Osteoblast (primary cell): ENCODE results near the gene RNF113B. TPM values are rescaled to one million over a fixed set of nuclear protein-coding genes. Genes with fewer than 3 reads are reported as not detected.

ENCODE experiments used
- DNase-seq: peaks from one replicate; pipeline ENCODE4 v3.0.0; 2011; ENCODE audit warnings: low spot score, mixed read lengths; ENCODE audit not compliant: insufficient read length; ENCODE audit errors: missing footprints
- H2AFZ ChIP-seq: 2 replicates; pipeline ENCODE4 v1.6.0; 2011; ENCODE audit warnings: mild to moderate bottlenecking, low read length
- H3K27ac ChIP-seq: 2 replicates; pipeline ENCODE4 v1.5.1; 2011; ENCODE audit warnings: mild to moderate bottlenecking, low read depth, low read length, moderate library complexity
- H3K27me3 ChIP-seq: 2 replicates; pipeline ENCODE4 v1.6.0; 2012; ENCODE audit warnings: mild to moderate bottlenecking, control low read depth, inconsistent platforms, low read length, moderate library complexity; ENCODE audit not compliant: insufficient read depth
- H3K36me3 ChIP-seq: 2 replicates; pipeline ENCODE4 v1.5.1; 2011; ENCODE audit warnings: mild to moderate bottlenecking, low read length, control low read depth, moderate library complexity; ENCODE audit not compliant: insufficient read depth
- H3K4me1 ChIP-seq: 2 replicates; pipeline ENCODE4 v1.5.1; 2011; ENCODE audit warnings: mild to moderate bottlenecking, low read length, control low read depth, moderate library complexity; ENCODE audit not compliant: insufficient read depth
- H3K4me2 ChIP-seq: 2 replicates; pipeline ENCODE4 v1.6.0; 2011; ENCODE audit warnings: mild to moderate bottlenecking, low read length; ENCODE audit not compliant: insufficient read depth
- H3K4me3 ChIP-seq: fragments of 200-600 bp; sonication (generic); 3 replicates; pipeline ENCODE4 v1.5.1; 2012; ENCODE audit warnings: mild to moderate bottlenecking, low read length, inconsistent platforms; ENCODE audit not compliant: insufficient read depth
- H3K79me2 ChIP-seq: 2 replicates; pipeline ENCODE4 v1.6.0; 2012; ENCODE audit warnings: mild to moderate bottlenecking, low read length, control low read depth, inconsistent platforms; ENCODE audit not compliant: insufficient read depth
- H3K9me3 ChIP-seq: 2 replicates; pipeline ENCODE4 v1.5.1; 2011; ENCODE audit warnings: low read depth, low read length, control low read depth
- H4K20me1 ChIP-seq: 2 replicates; pipeline ENCODE4 v1.6.0; 2012; ENCODE audit warnings: mild to moderate bottlenecking, low read length, control low read depth; ENCODE audit not compliant: insufficient read depth
- total RNA-seq: library from RNA; depleted of rRNA; stranded (reverse); fragments of >200 nt; gene quantifications from 2 replicates; pipeline ENCODE4 v1.2.3, GENCODE V29; 2012
- TF ChIP-seq, protein P1 (sequence below): IDR thresholded peaks from 2 replicates; pipeline ENCODE4 v1.5.1; 2011; ENCODE audit warnings: mild to moderate bottlenecking, low read depth, low read length, moderate library complexity; ENCODE audit errors: extremely low read depth

Gene RNF113B
- total RNA-seq, 1 donor = not detected

DNA sequence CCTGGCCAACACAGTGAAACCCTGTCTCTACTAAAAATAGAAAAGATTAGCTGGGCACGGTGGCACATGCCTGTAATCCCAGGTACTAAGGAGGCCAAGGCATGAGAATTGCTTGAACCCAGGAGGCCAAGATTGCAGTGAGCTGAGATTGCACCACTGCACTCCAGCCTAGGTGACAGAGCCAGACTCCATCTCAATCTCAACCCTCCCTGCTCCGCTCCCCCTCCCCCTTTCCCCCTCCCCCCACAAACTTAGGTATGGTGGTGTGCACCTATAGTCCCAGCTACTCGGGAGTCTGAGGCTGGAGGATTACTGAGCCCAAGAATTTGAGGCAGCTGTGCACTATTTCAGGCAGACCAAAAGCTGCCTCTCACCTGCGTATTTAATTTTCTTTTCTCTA, 21.6 kb upstream of the RNF113B start:
- Histone ChIP-seq H4K20me1 (peaks cover 6% of the 10 kb centered on the region), H2AFZ (no peak overlapping the region), H3K27me3 (no peaks in the 10 kb centered on the region), H3K4me3 (no peak overlapping the region), H3K4me2 (no peak overlapping the region), H3K79me2 (peaks cover 84% of the 10 kb centered on the region), H3K4me1 (peaks cover 7% of the 10 kb centered on the region), H3K36me3 (no peaks in the 10 kb centered on the region), H3K9me3 (no peaks in the 10 kb centered on the region), H3K27ac (no peak overlapping the region)
- TF ChIP-seq, protein P1, sequence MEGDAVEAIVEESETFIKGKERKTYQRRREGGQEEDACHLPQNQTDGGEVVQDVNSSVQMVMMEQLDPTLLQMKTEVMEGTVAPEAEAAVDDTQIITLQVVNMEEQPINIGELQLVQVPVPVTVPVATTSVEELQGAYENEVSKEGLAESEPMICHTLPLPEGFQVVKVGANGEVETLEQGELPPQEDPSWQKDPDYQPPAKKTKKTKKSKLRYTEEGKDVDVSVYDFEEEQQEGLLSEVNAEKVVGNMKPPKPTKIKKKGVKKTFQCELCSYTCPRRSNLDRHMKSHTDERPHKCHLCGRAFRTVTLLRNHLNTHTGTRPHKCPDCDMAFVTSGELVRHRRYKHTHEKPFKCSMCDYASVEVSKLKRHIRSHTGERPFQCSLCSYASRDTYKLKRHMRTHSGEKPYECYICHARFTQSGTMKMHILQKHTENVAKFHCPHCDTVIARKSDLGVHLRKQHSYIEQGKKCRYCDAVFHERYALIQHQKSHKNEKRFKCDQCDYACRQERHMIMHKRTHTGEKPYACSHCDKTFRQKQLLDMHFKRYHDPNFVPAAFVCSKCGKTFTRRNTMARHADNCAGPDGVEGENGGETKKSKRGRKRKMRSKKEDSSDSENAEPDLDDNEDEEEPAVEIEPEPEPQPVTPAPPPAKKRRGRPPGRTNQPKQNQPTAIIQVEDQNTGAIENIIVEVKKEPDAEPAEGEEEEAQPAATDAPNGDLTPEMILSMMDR = no peak
- no peak for DNase-seq

DNA sequence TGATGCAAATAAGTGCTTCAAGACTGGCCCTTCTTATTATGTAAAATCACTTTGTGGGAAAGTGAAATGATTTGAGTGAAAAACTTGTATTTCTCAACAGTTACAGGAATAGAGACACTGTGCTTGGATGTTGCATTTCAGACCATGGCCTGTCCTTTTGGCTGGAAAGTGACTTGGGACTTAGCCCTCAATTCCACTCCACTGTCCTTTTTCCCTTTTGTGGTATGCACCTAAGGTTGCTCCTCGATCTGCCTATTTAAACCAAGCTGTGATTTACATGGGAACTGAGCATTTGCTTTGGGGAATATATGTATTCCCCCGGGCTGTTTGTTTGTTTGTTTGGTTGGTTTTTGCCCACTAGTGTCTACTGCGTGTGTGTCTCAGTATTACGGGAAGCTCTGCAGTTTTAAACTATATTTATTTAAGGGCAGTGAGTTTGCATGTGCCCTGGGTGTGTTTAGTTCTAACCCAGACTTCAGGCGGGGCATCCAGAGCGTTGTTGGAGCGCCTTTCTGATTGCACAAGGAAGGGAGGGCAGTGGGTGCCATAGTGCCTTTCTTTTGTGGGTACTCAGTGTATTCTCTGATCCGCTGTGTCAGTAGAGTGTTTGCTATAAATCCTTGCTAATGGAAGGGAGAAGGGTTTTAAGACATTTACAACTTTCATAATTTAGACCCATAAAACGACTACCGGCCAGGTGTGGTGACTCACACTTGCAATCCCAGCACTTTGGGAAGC, 18.2 kb upstream of the RNF113B start:
- peaks cover 82% of the 10 kb centered on the region for H3K79me2 ChIP-seq
- peaks cover 6% of the 10 kb centered on the region for H4K20me1 ChIP-seq
- TF ChIP-seq, protein P1 = no peak

DNA sequence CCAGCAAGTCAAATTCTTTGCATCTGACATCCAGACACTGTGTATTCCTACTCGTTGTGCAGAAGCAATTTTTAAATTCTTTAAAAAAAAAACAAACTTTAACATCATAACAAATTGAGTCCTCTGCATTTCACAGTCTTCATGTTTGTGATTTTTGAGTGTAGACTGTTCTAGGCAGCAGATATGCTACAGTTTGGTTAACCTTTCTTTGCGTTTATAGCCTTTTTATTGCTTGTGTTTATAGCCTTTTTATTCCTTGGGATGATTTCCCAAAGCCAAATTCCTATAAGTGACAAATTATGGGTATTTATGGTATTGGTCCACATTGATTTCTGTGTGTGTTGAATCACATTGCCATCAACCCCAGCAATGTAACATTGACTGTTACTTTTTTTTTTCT, 14.9 kb upstream of the RNF113B start:
- Histone ChIP-seq H3K4me2 (no peak overlapping the region), H3K4me1 (peaks cover 13% of the 10 kb centered on the region), H3K27me3 (no peaks in the 10 kb centered on the region), H2AFZ (no peak overlapping the region), H3K36me3 (no peaks in the 10 kb centered on the region), H3K9me3 (no peaks in the 10 kb centered on the region), H3K27ac (no peak overlapping the region), H3K79me2 (peaks cover 83% of the 10 kb centered on the region), H3K4me3 (no peak overlapping the region), H4K20me1 (no peaks in the 10 kb centered on the region)
- no peak for DNase-seq
- TF ChIP-seq, protein P1 = no peak

More for the DNA sequence above, 18.2 kb upstream of the RNF113B start:
- Histone ChIP-seq H2AFZ (no peak overlapping the region), H3K4me2 (no peak overlapping the region), H3K27me3 (no peaks in the 10 kb centered on the region), H3K36me3 (no peaks in the 10 kb centered on the region), H3K27ac (no peak overlapping the region), H3K4me3 (no peak overlapping the region), H3K4me1 (no peaks in the 10 kb centered on the region), H3K9me3 (no peaks in the 10 kb centered on the region)
- no peak for DNase-seq

DNA sequence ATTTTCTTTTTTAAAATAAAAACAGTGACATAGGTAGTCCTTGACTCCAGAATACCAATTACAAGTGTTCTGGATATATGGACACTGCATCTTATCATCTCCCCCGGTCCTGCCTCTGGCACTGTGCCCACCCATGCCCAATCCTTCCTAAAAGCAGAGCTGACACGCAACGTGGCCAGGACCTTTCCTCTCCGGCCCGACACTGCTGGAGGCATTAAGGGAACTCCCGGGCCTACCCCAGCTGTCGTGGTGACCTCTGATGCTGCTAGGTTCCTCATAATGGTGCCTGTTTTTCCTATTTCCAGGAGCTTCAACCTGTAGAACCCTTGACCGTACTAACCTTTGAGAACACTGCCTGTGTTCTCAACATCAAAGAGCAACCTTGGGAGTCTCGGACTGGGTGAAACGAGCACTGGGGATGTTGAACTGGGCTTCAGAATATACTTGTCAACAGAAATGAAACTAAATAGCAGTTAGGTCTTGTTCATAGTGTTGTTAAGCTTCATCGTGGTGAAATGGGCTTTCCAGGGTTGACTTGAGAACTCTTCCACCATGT, 13.9 kb upstream of the RNF113B start:
- no peaks in the 10 kb centered on the region for H4K20me1 ChIP-seq
- no peak overlapping the region for H3K27ac ChIP-seq
- no peaks in the 10 kb centered on the region for H3K27me3 ChIP-seq
- H2AFZ ChIP-seq = no peak overlapping the region
- H3K9me3 ChIP-seq = no peaks in the 10 kb centered on the region
- no peak for DNase-seq
- H3K79me2 ChIP-seq = peaks cover 83% of the 10 kb centered on the region
- no peaks in the 10 kb centered on the region for H3K36me3 ChIP-seq
- no peak overlapping the region for H3K4me3 ChIP-seq
- peaks cover 13% of the 10 kb centered on the region for H3K4me1 ChIP-seq
- no peak overlapping the region for H3K4me2 ChIP-seq
- TF ChIP-seq, protein P1 = no peak
